A673 (cell line): ENCODE results near the gene PCBP4. TPM values are rescaled to one million over a fixed set of nuclear protein-coding genes. Genes with fewer than 3 reads are reported as not detected.

ENCODE experiments used
- BruUV-seq: library from RNA; stranded (reverse); fragments of 400-500 nt; replicated peaks from 2 replicates; lab custom pipeline; 2021; lab: Mats Ljungman, UMichigan
- CTCF ChIA-PET: fragments of 300-600 bp; sonication (Branson Sonifier 250); formaldehyde crosslinking; loops from one replicate; lab custom pipeline; 2022; ENCODE audit warnings: antibody characterized with exemption; lab: Charles Lee
- POLR2A ChIA-PET: fragments of 300-600 bp; sonication (Branson Sonifier 250); formaldehyde crosslinking; loops from one replicate; lab custom pipeline; 2022; ENCODE audit warnings: antibody characterized with exemption; ENCODE audit not compliant: low non-redundant PET; lab: Charles Lee
- DNase-seq: peaks from one replicate; pipeline ENCODE4 v3.0.0-alpha.2; 2015; ENCODE audit warnings: low spot score
- H3K27ac ChIP-seq: fragments of 200-600 bp; sonication (generic); 2 replicates; pipeline ENCODE4 v1.5.1; 2016; ENCODE audit warnings: mixed run types, low read depth, mild to moderate bottlenecking, mixed read lengths, antibody characterized with exemption, low read length; ENCODE audit not compliant: poor library complexity, severe bottlenecking
- H3K27me3 ChIP-seq: fragments of 200-600 bp; sonication (generic); replicated peaks from 2 replicates; pipeline ENCODE4 v1.6.1; 2017; ENCODE audit warnings: mixed run types, low read depth, mild to moderate bottlenecking, mixed read lengths, antibody characterized with exemption, low read length; ENCODE audit not compliant: insufficient read depth, poor library complexity
- H3K36me3 ChIP-seq: fragments of 200-600 bp; sonication (generic); 2 replicates; pipeline ENCODE4 v1.6.1; 2016; ENCODE audit warnings: mixed run types, mild to moderate bottlenecking, mixed read lengths, antibody characterized with exemption, low read length; ENCODE audit not compliant: insufficient read depth, poor library complexity, severe bottlenecking
- H3K4me1 ChIP-seq: fragments of 200-600 bp; sonication (generic); 2 replicates; pipeline ENCODE4 v1.6.1; 2017; ENCODE audit warnings: mixed run types, mild to moderate bottlenecking, mixed read lengths, antibody characterized with exemption, low read length; ENCODE audit not compliant: insufficient read depth, poor library complexity, severe bottlenecking
- H3K4me3 ChIP-seq: fragments of 200-600 bp; sonication (generic); 2 replicates; pipeline ENCODE4 v1.5.1; 2016; ENCODE audit warnings: low read depth, mixed run types, mild to moderate bottlenecking, mixed read lengths, low read length; ENCODE audit not compliant: poor library complexity, severe bottlenecking
- H3K9me3 ChIP-seq: fragments of 200-600 bp; sonication (generic); 2 replicates; pipeline ENCODE4 v1.6.1; 2016; ENCODE audit warnings: mixed run types, low read depth, mild to moderate bottlenecking, mixed read lengths, antibody characterized with exemption, low read length; ENCODE audit not compliant: poor library complexity, severe bottlenecking
- EZH2 ChIP-seq: fragments of 200-600 bp; sonication (generic); IDR thresholded peaks from 2 replicates; pipeline ENCODE4 v1.6.1; 2017; ENCODE audit warnings: borderline replicate concordance, low read depth, mild to moderate bottlenecking, mixed read lengths, antibody characterized with exemption, low read length; ENCODE audit not compliant: poor library complexity, severe bottlenecking
- intact Hi-C: fragments of 100-400 bp; cut with micrococcal nuclease; formaldehyde crosslinking; loops from one replicate; pipeline ENCODE4 v1.10.0; 2022; ENCODE audit not compliant: unreplicated experiment
- total RNA-seq: library from RNA; stranded (reverse); gene quantifications from 2 replicates; pipeline ENCODE4 v1.2.3, GENCODE V29; 2021
- TF ChIP-seq, protein P1 (sequence below): fragments of 300-800, 200-600 bp; sonication (generic); conservative IDR thresholded peaks from 2 replicates; pipeline ENCODE4 v1.5.1; 2017; ENCODE audit warnings: low read depth, mild to moderate bottlenecking, antibody characterized with exemption, low read length, moderate library complexity, mixed read lengths

The PCBP4 gene
- total RNA-seq, 1 experiment from 2014 or later = 5.3 TPM

DNA sequence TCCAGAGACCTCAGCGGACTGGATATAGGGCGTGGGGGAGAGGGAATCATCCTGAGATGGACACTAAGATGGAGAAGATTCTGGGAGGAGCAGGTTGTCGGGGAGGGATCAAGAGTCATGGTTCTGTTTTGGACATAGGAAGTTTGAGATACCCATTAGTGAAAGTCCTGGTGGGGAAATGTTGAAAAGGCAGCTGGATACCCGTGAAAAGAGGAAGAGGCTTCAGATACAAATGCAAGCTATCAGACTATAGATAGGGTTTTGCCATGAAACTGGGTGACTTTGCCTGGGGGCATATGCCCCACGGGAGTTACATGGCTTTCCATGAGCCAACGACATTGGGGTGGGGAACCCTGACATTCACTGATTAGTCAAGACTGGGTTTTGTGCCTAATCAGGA lies 13.1 kb downstream of the PCBP4 start:
- ChIA-PET POLR2A (no interaction called here), CTCF (no interaction called here)
- BruUV-seq = no TSS peak
- no peak for TF ChIP-seq EZH2
- TF ChIP-seq, protein P1, sequence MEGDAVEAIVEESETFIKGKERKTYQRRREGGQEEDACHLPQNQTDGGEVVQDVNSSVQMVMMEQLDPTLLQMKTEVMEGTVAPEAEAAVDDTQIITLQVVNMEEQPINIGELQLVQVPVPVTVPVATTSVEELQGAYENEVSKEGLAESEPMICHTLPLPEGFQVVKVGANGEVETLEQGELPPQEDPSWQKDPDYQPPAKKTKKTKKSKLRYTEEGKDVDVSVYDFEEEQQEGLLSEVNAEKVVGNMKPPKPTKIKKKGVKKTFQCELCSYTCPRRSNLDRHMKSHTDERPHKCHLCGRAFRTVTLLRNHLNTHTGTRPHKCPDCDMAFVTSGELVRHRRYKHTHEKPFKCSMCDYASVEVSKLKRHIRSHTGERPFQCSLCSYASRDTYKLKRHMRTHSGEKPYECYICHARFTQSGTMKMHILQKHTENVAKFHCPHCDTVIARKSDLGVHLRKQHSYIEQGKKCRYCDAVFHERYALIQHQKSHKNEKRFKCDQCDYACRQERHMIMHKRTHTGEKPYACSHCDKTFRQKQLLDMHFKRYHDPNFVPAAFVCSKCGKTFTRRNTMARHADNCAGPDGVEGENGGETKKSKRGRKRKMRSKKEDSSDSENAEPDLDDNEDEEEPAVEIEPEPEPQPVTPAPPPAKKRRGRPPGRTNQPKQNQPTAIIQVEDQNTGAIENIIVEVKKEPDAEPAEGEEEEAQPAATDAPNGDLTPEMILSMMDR = no peak
- Histone ChIP-seq H3K4me1 (no peaks in the 10 kb centered on the region), H3K27ac (no peak overlapping the region), H3K36me3 (no peaks in the 10 kb centered on the region), H3K27me3 (no peaks in the 10 kb centered on the region), H3K9me3 (no peaks in the 10 kb centered on the region), H3K4me3 (no peak overlapping the region)
- intact Hi-C loops = no loop called here
- no peak for DNase-seq

DNA sequence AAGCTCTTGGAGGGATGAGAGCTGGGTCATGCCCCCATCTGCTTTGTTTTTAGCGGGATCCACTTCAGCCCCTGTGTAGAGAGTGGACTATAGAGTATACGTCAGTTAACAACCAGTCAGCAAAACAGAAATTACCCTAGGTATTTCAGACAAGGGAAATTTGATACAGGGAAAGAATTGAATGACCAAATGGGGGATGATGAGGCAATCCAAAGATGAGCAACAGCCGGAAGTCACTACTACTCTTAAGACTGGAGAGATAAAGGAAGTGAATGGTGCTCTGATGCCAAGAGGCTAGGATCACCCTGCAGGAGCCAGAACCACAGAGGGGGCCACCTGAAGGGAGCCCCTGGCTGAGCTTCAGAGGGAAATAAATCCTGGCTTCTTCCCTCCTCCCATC lies 13.8 kb downstream of the PCBP4 start:
- no peaks in the 10 kb centered on the region for H3K4me1 ChIP-seq
- H3K36me3 ChIP-seq = no peaks in the 10 kb centered on the region
- H3K27ac ChIP-seq = no peak overlapping the region
- ChIA-PET CTCF (no interaction called here), POLR2A (no interaction called here)
- H3K9me3 ChIP-seq = no peaks in the 10 kb centered on the region
- no TSS peak for BruUV-seq
- intact Hi-C loops = no loop called here
- no peaks in the 10 kb centered on the region for H3K27me3 ChIP-seq
- DNase-seq = peak; percentile 45
- H3K4me3 ChIP-seq = no peak overlapping the region
- TF ChIP-seq, protein P1 = no peak
- no peak for TF ChIP-seq EZH2

DNA sequence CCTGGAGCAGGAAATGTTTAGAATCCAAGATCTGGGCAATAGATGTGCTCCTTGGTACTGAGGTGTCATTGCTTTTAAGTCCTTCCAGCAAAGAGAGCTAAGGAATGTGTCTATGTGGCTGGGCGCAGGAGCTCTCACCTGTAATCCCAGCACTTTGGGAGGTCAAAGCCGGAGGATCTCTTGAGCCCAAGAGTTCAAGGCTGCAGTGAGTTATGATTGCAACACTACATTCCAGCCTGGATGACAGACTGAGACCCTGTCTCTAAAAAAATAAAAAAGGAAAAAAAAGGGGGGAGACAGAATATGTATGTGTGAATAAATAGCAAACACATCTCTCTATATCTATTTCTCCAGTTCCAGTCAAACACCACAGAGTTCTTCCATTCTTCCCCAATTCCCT lies 16.4 kb downstream of the PCBP4 start:
- no peak overlapping the region for H3K27ac ChIP-seq
- no peaks in the 10 kb centered on the region for H3K9me3 ChIP-seq
- CTCF ChIA-PET = no interaction called here
- H3K36me3 ChIP-seq = no peaks in the 10 kb centered on the region
- no peaks in the 10 kb centered on the region for H3K4me1 ChIP-seq
- POLR2A ChIA-PET = no interaction called here
- H3K4me3 ChIP-seq = no peak overlapping the region
- no TSS peak for BruUV-seq
- no peak for DNase-seq
- TF ChIP-seq EZH2 = no peak
- TF ChIP-seq, protein P1 = no peak
- H3K27me3 ChIP-seq = no peaks in the 10 kb centered on the region
- intact Hi-C loops = no loop called here
